Duodenal mucosa (tissue), 2 donors: ENCODE results near the gene MUC6.

Experiments
- H3K27ac ChIP-seq: one replicate; pipeline ENCODE4 v1.7.0; 2013; ENCODE audit warnings: low read depth, low read length
- H3K27me3 ChIP-seq, 2 donors: one replicate each; pipeline ENCODE4 v1.7.0; 2013; ENCODE audit warnings: low read length in 2 of 2, control low read depth in 1 of 2; ENCODE audit not compliant: insufficient read depth in 2 of 2, control insufficient read depth in 1 of 2
- H3K36me3 ChIP-seq, 2 donors: one replicate each; pipeline ENCODE4 v1.7.0; 2013; ENCODE audit warnings: low read length in 2 of 2, control low read depth in 1 of 2; ENCODE audit not compliant: insufficient read depth in 2 of 2, control insufficient read depth in 1 of 2
- H3K4me1 ChIP-seq, 2 donors: one replicate each; pipeline ENCODE4 v1.7.0; 2013; ENCODE audit warnings: low read length in 2 of 2, control low read depth in 1 of 2; ENCODE audit not compliant: insufficient read depth in 2 of 2, control insufficient read depth in 1 of 2
- H3K4me3 ChIP-seq, 2 donors: one replicate each; pipeline ENCODE4 v1.7.0; 2013; ENCODE audit warnings: low read length in 2 of 2, low read depth in 1 of 2
- H3K9ac ChIP-seq, 2 donors: one replicate each; pipeline ENCODE4 v1.7.0; 2013; ENCODE audit warnings: low read length in 2 of 2, low read depth in 1 of 2
- H3K9me3 ChIP-seq, 2 donors: one replicate each; pipeline ENCODE4 v1.7.0; 2013; ENCODE audit warnings: low read length in 2 of 2, control low read depth in 1 of 2; ENCODE audit not compliant: control insufficient read depth in 1 of 2

Gene MUC6

DNA sequence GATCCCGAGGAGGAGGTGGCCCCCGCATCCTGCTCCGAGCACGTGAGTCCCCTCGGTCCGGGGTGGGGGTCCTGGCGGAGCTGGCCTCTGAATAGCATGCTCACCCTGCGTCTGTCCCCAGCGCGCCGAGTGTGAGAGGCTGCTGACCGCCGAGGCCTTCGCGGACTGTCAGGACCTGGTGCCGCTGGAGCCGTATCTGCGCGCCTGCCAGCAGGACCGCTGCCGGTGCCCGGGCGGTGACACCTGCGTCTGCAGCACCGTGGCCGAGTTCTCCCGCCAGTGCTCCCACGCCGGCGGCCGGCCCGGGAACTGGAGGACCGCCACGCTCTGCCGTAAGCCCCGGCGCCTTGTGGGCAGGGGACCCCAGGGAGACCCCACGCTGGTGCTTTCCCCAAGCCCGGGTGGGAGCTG is 41.7 kb upstream of the MUC6 start:
- Histone ChIP-seq H3K9ac (no peak overlapping the region), H3K4me3 (no peak overlapping the region), H3K4me1 (peaks cover 9 to 14% of the 10 kb centered on the region in 2 donors), H3K36me3 (no peaks in the 10 kb centered on the region), H3K27me3 (no peaks in the 10 kb centered on the region), H3K27ac (no peak overlapping the region), H3K9me3 (no peaks in the 10 kb centered on the region)

GRCh38 chr11:1077417-1078119 is 41.0 kb upstream of the MUC6 start:
- Histone ChIP-seq H3K36me3 (no peaks in the 10 kb centered on the region), H3K9me3 (no peaks in the 10 kb centered on the region), H3K4me1 (peaks cover 15 to 20% of the 10 kb centered on the region in 2 donors), H3K4me3 (no peak overlapping the region), H3K27ac (no peak overlapping the region), H3K9ac (no peak overlapping the region), H3K27me3 (no peaks in the 10 kb centered on the region)

- no peaks in the 10 kb centered on the region for H3K9me3 ChIP-seq
- H3K36me3 ChIP-seq, result no peaks in the 10 kb centered on the region
- no peak overlapping the region for H3K4me3 ChIP-seq
- H3K9ac ChIP-seq, result no peak overlapping the region
- no peak overlapping the region for H3K27ac ChIP-seq
- H3K4me1 ChIP-seq, result peaks cover 16 to 20% of the 10 kb centered on the region in 2 donors
- H3K27me3 ChIP-seq, result no peaks in the 10 kb centered on the region
Measured at GRCh38 chr11:1077033-1077416, 40.5 kb upstream of the MUC6 start.

- no peaks in the 10 kb centered on the region for H3K27me3 ChIP-seq
Measured at GRCh38 chr11:1076061-1076665, 39.6 kb upstream of the MUC6 start.

DNA sequence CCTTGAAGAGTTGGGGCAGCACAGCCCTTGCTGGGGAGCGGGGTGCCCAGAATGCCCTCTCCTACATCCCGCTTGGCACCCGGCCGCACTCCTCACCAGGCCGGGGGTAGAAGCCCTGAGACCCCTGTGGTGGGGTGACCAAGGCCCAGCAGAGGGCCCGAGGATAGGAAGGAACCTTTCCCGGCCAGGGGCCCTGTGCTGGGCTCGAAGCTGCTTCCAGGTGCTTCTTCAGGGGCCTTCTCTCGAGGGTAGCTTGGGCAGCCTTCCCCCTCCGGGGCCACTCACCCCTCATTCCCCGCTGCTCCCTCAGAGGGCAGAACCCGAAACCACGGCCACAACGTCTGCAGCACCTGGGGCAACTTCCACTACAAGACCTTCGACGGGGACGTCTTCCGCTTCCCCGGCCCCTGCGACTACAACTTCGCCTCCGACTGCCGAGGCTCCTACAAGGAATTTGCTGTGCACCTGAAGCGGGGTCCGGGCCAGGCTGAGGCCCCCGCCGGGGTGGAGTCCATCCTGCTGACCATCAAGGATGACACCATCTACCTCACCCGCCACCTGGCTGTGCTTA is 38.9 kb upstream of the MUC6 start:
- Histone ChIP-seq H3K27me3 (no peaks in the 10 kb centered on the region), H3K4me1 (peaks cover 16 to 20% of the 10 kb centered on the region in 2 donors), H3K9me3 (no peaks in the 10 kb centered on the region), H3K27ac (no peak overlapping the region), H3K9ac (no peak overlapping the region), H3K4me3 (no peak overlapping the region), H3K36me3 (no peaks in the 10 kb centered on the region)

More at GRCh38 chr11:1076061-1076665, 39.6 kb upstream of the MUC6 start:
- Histone ChIP-seq H3K9ac (no peak overlapping the region), H3K27ac (no peak overlapping the region), H3K9me3 (no peaks in the 10 kb centered on the region), H3K4me3 (no peak overlapping the region), H3K4me1 (peaks cover 16 to 20% of the 10 kb centered on the region in 2 donors), H3K36me3 (no peaks in the 10 kb centered on the region)

DNA sequence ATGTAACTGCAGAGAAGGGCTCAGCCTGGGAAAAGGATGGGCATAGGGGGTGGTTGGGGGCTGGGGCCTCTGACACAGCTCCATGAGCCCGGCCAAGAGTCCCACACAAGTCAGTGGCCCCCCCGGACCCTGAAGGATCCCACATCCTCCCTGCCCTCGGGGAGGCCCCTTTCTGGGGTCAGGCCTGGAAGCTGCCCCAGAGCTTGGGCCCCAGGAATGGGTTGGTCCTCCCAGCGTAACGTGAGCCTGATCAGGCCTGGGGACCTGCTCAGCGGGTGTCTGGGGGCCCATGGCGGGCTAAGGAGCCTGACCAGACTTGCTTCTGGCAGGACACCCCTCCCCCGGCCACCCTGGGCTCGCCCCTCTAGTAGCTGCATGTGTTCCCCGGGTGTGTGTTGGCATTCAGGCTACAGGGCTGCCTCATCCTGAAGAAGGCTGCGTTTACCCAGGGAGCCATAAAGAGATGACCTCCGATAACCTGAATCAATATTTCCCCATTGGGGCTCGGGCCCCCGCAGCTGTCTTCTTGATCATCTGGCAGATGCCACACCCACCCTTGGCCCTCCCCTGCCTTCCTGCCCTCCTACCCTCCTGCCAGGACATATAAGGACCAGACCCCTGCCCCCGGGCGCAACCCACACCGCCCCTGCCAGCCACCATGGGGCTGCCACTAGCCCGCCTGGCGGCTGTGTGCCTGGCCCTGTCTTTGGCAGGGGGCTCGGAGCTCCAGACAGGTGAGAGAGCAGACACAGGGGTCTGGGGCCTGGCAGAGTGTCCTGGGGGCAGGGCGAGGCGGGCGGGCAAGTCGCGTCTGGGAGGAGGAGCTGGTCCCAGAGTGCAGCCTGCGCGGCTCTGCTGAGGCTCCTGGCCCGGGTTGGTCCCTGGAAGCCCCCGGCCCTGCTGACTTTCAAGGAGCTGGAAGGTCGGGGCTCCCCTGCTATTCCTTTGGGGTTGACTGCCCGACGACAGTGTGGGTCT is 38.0 kb upstream of the MUC6 start, which contains the start of gene MUC2:
TSS of gene MUC2 (plus strand) at position 631 of the 978 bp plus-strand sequence.
- Histone ChIP-seq H3K9me3 (no peaks in the 10 kb centered on the region), H3K4me1 (peaks cover 16 to 20% of the 10 kb centered on the region in 2 donors), H3K36me3 (no peaks in the 10 kb centered on the region), H3K27me3 (no peaks in the 10 kb centered on the region), H3K27ac (no peak within 1 kb of the TSS), H3K4me3 (no peak within 1 kb of the TSS), H3K9ac (no peak within 1 kb of the TSS)

DNA sequence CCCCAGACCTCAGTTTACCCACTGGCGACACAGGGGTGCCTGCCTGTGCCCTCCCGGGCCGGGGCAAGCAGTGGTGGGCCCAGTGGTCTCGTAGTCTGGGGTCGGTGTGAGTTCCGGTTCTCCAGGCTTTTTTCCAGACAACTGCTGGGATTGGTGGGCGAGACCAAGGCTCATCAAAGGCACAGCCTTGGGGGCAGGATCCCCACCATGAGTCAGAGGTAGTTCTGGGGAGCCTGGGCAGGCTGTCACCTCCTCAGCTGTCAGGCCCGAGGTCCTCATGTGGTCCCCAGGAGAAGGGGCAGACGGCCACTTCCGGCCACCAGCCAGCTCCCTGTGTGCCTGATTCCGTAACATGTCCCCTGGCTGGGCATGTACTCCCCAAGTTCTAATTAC is 37.3 kb upstream of the MUC6 start:
- Histone ChIP-seq H3K27ac (no peak overlapping the region), H3K4me3 (no peak overlapping the region), H3K9ac (no peak overlapping the region), H3K9me3 (no peaks in the 10 kb centered on the region), H3K4me1 (peaks cover 16 to 20% of the 10 kb centered on the region in 2 donors), H3K27me3 (no peaks in the 10 kb centered on the region), H3K36me3 (no peaks in the 10 kb centered on the region)

DNA sequence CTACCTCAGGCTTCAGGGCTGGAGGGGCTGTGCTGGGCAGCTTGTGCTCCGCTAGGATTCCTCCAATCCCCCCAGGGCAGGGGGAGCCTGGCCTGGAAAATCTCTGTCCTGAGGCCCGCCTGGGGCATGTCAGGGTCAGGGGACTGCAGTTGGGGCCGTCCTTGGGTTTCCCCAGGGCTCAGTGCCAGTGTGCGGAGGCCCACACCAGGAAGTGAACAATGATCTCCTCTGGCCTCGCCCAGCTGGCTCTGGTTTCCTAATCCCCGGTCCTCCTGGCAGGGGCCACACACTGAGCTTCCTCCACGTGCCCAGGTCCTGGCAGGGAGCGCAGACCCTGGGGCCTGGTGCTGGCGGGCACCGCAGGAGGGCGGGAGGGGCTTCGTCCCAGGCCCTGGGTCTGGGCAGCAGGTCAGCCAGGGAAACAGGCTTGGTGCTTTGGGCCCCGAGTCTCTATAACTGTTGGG is 36.8 kb upstream of the MUC6 start:
- H3K27ac ChIP-seq, result no peak overlapping the region
- H3K36me3 ChIP-seq, result no peaks in the 10 kb centered on the region
- H3K27me3 ChIP-seq, result no peaks in the 10 kb centered on the region
- H3K4me1 ChIP-seq, result peaks cover 16 to 20% of the 10 kb centered on the region in 2 donors
- H3K9ac ChIP-seq, result peak overlapping the region; percentile 32 to 49
- no peaks in the 10 kb centered on the region for H3K9me3 ChIP-seq
- H3K4me3 ChIP-seq, result no peak overlapping the region

DNA sequence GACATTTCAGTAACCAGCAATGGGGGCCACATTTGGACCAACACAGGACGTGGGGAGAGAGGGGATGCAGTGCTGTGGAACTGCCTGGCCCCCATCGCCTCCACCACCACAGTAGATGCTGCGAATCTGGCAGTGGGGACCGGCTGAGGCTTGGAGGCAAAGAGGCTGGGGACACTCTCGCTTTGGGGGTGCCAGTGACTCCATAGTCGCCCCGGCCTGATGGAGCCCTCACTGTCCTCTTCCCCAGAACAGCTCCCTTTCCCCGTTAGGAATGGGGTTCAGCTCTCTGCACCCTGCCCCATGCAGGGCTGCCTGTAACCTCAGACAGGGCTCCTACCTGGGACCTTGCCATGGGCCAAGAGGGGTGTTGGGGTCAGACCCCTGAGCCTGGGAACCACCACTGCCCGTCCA is 36.3 kb upstream of the MUC6 start:
- Histone ChIP-seq H3K4me1 (peaks cover 16 to 20% of the 10 kb centered on the region in 2 donors), H3K36me3 (no peaks in the 10 kb centered on the region), H3K27ac (no peak overlapping the region), H3K9me3 (no peaks in the 10 kb centered on the region), H3K9ac (peak overlapping the region; percentile 32 to 49), H3K4me3 (no peak overlapping the region), H3K27me3 (no peaks in the 10 kb centered on the region)
